ENCODE results near the gene PSMD11.

- TF ChIP-seq GATA2 (CRISPR knock-in tag; IDR thresholded peaks at IDR 0.05) (no peak), RCOR1 (IDR thresholded peaks at IDR 0.05; ENCODE audit: low read length) (no peak), CTCF (IDR thresholded peaks at IDR 0.05) (no peak), RAD21 (IDR thresholded peaks at IDR 0.05; ENCODE audit: low read length) (no peak), POLR2AphosphoS5 (IDR thresholded peaks at IDR 0.05; ENCODE audit: low read depth, low read length) (no peak), SIN3A (IDR thresholded peaks at IDR 0.05; ENCODE audit: borderline replicate concordance, low read depth, low read length) (no peak), RFX5 (IDR thresholded peaks at IDR 0.05; ENCODE audit: low read length) (no peak), EP300 (IDR thresholded peaks at IDR 0.05; ENCODE audit: borderline replicate concordance in 1 of 2, low read depth in 1 of 2, low read length in 1 of 2) (no peak), CHD2 (IDR thresholded peaks at IDR 0.05; ENCODE audit: low read length, partially characterized antibody) (no peak), MXI1 (IDR thresholded peaks at IDR 0.05; ENCODE audit: low read depth, low read length) (no peak), EZH2phosphoT487 (IDR thresholded peaks at IDR 0.05; ENCODE audit: borderline replicate concordance, low read depth) (no peak), TAF1 (IDR thresholded peaks at IDR 0.05; ENCODE audit: borderline replicate concordance, low read depth, low read length) (no peak)
Observed at GRCh38 chr17:32529604-32530003, 85.3 kb downstream of the PSMD11 start.

Data from SK-N-SH (cell line).